HEK293 (cell line): ENCODE results near the gene EFHD1.
A peak's percentile ranks its signal among the peaks of the same experiment; 100 is the strongest.

ENCODE experiments used
- CTCF ChIA-PET: fragments of 350-600 bp; formaldehyde crosslinking; extraction: SDS; loops from one replicate; lab custom pipeline; 2021; ENCODE audit warnings: antibody characterized with exemption; lab: Yijun Ruan, JAX
- POLR2A ChIA-PET: fragments of 300-600 bp; formaldehyde crosslinking; extraction: SDS; loops from one replicate; lab custom pipeline; 2020; ENCODE audit warnings: antibody characterized with exemption, inconsistent platforms; lab: Yijun Ruan, JAX
- H3K27ac ChIP-seq: fragments of 200-500 bp; sonication (Bioruptor generic); 2 replicates; pipeline ENCODE4 v1.5.1; 2014; ENCODE audit warnings: low read depth, low read length, control low read depth, inconsistent platforms; ENCODE audit errors: extremely low read depth
- H3K36me3 ChIP-seq, 2 experiments: fragments of 200-500 bp in 1 of 2; sonication (Bioruptor generic) in 1 of 2; 1 replicate in 1 of 2; 2 replicates in 1 of 2; pipeline ENCODE4 v1.5.1; 2014 to 2017; ENCODE audit warnings: inconsistent platforms in 2 of 2, low read length in 2 of 2; ENCODE audit not compliant: control insufficient read depth in 2 of 2, insufficient read depth in 1 of 2
- H3K4me1 ChIP-seq: fragments of 200-500 bp; sonication (Bioruptor generic); 2 replicates; pipeline ENCODE4 v1.5.1; 2014; ENCODE audit warnings: mild to moderate bottlenecking, low read length, inconsistent platforms; ENCODE audit not compliant: control insufficient read depth, insufficient read depth
- H3K4me3 ChIP-seq: 2 replicates; pipeline ENCODE4 v1.5.1; 2011; ENCODE audit warnings: low read depth, mild to moderate bottlenecking, control low read depth, low read length, moderate library complexity
- H3K9me3 ChIP-seq: fragments of 200-500 bp; sonication (Bioruptor generic); 2 replicates; pipeline ENCODE4 v1.5.1; 2014; ENCODE audit warnings: low read depth, low read length, inconsistent platforms; ENCODE audit not compliant: control insufficient read depth, insufficient read depth
- EGR2 ChIP-seq: fragments of 450-650 bp; formaldehyde crosslinking; IDR thresholded peaks from 2 replicates; pipeline ENCODE4 v1.5.1; 2016; ENCODE audit warnings: low read depth, missing biosample characterization, missing genetic modification characterization
- KLF16 ChIP-seq: fragments of 450-650 bp; formaldehyde crosslinking; IDR thresholded peaks from 2 replicates; pipeline ENCODE4 v1.5.1; 2017; ENCODE audit warnings: missing biosample characterization, missing genetic modification characterization
- OSR2 ChIP-seq: fragments of 450-650 bp; formaldehyde crosslinking; IDR thresholded peaks from 2 replicates; pipeline ENCODE4 v1.5.1; 2016; ENCODE audit warnings: missing biosample characterization, missing genetic modification characterization
- PRDM1 ChIP-seq: fragments of 450-650 bp; formaldehyde crosslinking; IDR thresholded peaks from 2 replicates; pipeline ENCODE4; 2016; ENCODE audit warnings: missing biosample characterization, missing genetic modification characterization
- YY2 ChIP-seq: fragments of 450-650 bp; formaldehyde crosslinking; IDR thresholded peaks from 2 replicates; pipeline ENCODE4 v1.5.1; 2016; ENCODE audit warnings: missing biosample characterization, missing genetic modification characterization
- ZBTB7A ChIP-seq: fragments of 450-650 bp; formaldehyde crosslinking; IDR thresholded peaks from 2 replicates; pipeline ENCODE4 v1.5.1; 2016; ENCODE audit warnings: low read depth, missing biosample characterization, missing genetic modification characterization
- ZBTB8A ChIP-seq: fragments of 450-650 bp; formaldehyde crosslinking; IDR thresholded peaks from 2 replicates; pipeline ENCODE4 v1.5.1; 2016; ENCODE audit warnings: missing biosample characterization, missing genetic modification characterization
- ZEB2 ChIP-seq: fragments of 450-650 bp; formaldehyde crosslinking; IDR thresholded peaks from 2 replicates; pipeline ENCODE4 v1.5.1; 2016; ENCODE audit warnings: missing biosample characterization, missing genetic modification characterization
- ZNF132 ChIP-seq: fragments of 450-650 bp; formaldehyde crosslinking; IDR thresholded peaks from 2 replicates; pipeline ENCODE4 v1.5.1; 2017; ENCODE audit warnings: missing biosample characterization, missing genetic modification characterization, borderline replicate concordance
- ZNF175 ChIP-seq: fragments of 450-650 bp; formaldehyde crosslinking; IDR thresholded peaks from 2 replicates; pipeline ENCODE4 v1.5.1; 2016; ENCODE audit warnings: missing biosample characterization, missing genetic modification characterization
- ZNF184 ChIP-seq: fragments of 450-650 bp; IDR thresholded peaks from 2 replicates; pipeline ENCODE4 v1.5.1; 2018; ENCODE audit warnings: missing biosample characterization, mild to moderate bottlenecking, missing genetic modification characterization
- ZNF19 ChIP-seq: fragments of 450-650 bp; formaldehyde crosslinking; IDR thresholded peaks from 2 replicates; pipeline ENCODE4; 2016; ENCODE audit warnings: missing biosample characterization, missing genetic modification characterization, low read depth
- ZNF239 ChIP-seq: fragments of 450-650 bp; formaldehyde crosslinking; IDR thresholded peaks from 2 replicates; pipeline ENCODE4 v1.5.1; 2016; ENCODE audit warnings: missing biosample characterization, missing genetic modification characterization
- ZNF514 ChIP-seq: fragments of 450-650 bp; formaldehyde crosslinking; IDR thresholded peaks from 2 replicates; pipeline ENCODE4 v1.5.1; 2016; ENCODE audit warnings: missing biosample characterization, missing genetic modification characterization
- ZNF521 ChIP-seq: fragments of 450-650 bp; formaldehyde crosslinking; IDR thresholded peaks from 2 replicates; pipeline ENCODE4 v1.5.1; 2017; ENCODE audit warnings: missing biosample characterization, mild to moderate bottlenecking, missing genetic modification characterization
- ZNF558 ChIP-seq: fragments of 450-650 bp; formaldehyde crosslinking; IDR thresholded peaks from 2 replicates; pipeline ENCODE4 v1.5.1; 2016; ENCODE audit warnings: missing biosample characterization, missing genetic modification characterization
- ZNF571 ChIP-seq: fragments of 450-650 bp; formaldehyde crosslinking; IDR thresholded peaks from 2 replicates; pipeline ENCODE4 v1.5.0; 2017; ENCODE audit warnings: missing biosample characterization, missing genetic modification characterization
- ZNF600 ChIP-seq: fragments of 450-650 bp; formaldehyde crosslinking; IDR thresholded peaks from 2 replicates; pipeline ENCODE4 v1.5.1; 2016; ENCODE audit warnings: missing biosample characterization, missing genetic modification characterization
- TF ChIP-seq, protein P1 (sequence below): fragments of 450-650 bp; formaldehyde crosslinking; IDR thresholded peaks from 2 replicates; pipeline ENCODE4 v1.5.1; 2016; ENCODE audit warnings: missing biosample characterization, missing genetic modification characterization
- TF ChIP-seq, protein P2 (sequence below): fragments of 450-650 bp; formaldehyde crosslinking; IDR thresholded peaks from 2 replicates; pipeline ENCODE4 v1.5.1; 2016; ENCODE audit warnings: missing biosample characterization, missing genetic modification characterization
- TF ChIP-seq, protein P3 (sequence below): fragments of 450-650 bp; formaldehyde crosslinking; IDR thresholded peaks from 2 replicates; pipeline ENCODE4 v1.5.1; 2017; ENCODE audit warnings: missing biosample characterization, missing genetic modification characterization
- TF ChIP-seq, protein P4 (sequence below): fragments of 450-650 bp; formaldehyde crosslinking; IDR thresholded peaks from 2 replicates; pipeline ENCODE4 v1.5.1; 2016; ENCODE audit warnings: missing biosample characterization, missing genetic modification characterization, borderline replicate concordance

Gene EFHD1

DNA sequence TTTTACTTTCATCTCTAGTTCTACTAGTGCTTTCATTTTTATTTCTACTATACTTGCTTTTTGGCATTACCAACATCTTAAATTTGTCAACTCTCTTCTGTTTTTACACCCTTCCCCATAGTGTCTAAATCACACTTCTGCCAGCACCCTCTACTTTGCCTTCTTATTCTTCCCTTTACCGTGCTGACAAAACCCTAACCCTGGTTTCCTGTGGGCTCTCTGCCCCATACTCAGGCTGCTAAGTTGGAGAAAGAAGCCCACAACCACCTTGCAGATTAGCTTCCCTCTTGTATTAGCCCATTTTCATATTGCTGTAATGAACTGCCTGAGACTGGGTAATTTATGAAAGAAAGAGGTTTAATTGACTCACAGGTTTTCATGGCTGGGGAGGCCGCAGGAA is 88.5 kb downstream of the EFHD1 start:
- CTCF ChIA-PET = no interaction called here
- Histone ChIP-seq H3K4me3 (no peak overlapping the region), H3K36me3 (peaks cover 14 to 66% of the 10 kb centered on the region in 2 experiments), H3K9me3 (no peaks in the 10 kb centered on the region), H3K4me1 (no peaks in the 10 kb centered on the region), H3K27ac (no peak overlapping the region)
- POLR2A ChIA-PET = no interaction called here
- no peak for TF ChIP-seq ZNF571 (tag by site-specific recombination)
- TF ChIP-seq ZNF239 (tag by site-specific recombination) = no peak
- TF ChIP-seq, protein P1, sequence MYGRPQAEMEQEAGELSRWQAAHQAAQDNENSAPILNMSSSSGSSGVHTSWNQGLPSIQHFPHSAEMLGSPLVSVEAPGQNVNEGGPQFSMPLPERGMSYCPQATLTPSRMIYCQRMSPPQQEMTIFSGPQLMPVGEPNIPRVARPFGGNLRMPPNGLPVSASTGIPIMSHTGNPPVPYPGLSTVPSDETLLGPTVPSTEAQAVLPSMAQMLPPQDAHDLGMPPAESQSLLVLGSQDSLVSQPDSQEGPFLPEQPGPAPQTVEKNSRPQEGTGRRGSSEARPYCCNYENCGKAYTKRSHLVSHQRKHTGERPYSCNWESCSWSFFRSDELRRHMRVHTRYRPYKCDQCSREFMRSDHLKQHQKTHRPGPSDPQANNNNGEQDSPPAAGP (tag by site-specific recombination) = no peak
- TF ChIP-seq ZNF600 = no peak
- TF ChIP-seq, protein P2, sequence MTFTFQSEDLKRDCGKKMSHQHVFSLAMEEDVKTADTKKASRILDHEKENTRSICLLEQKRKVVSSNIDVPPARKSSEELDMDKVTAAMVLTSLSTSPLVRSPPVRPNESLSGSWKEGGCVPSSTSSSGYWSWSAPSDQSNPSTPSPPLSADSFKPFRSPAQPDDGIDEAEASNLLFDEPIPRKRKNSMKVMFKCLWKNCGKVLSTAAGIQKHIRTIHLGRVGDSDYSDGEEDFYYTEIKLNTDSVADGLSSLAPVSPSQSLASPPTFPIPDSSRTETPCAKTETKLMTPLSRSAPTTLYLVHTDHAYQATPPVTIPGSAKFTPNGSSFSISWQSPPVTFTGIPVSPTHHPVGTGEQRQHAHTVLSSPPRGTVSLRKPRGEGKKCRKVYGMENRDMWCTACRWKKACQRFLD (tag by site-specific recombination) = no peak
- TF ChIP-seq KLF16 (tag by site-specific recombination) = no peak
- no peak for TF ChIP-seq ZBTB8A
- no peak for TF ChIP-seq ZBTB7A (tag by site-specific recombination)
- TF ChIP-seq EGR2 (tag by site-specific recombination) = no peak
- TF ChIP-seq, protein P3, sequence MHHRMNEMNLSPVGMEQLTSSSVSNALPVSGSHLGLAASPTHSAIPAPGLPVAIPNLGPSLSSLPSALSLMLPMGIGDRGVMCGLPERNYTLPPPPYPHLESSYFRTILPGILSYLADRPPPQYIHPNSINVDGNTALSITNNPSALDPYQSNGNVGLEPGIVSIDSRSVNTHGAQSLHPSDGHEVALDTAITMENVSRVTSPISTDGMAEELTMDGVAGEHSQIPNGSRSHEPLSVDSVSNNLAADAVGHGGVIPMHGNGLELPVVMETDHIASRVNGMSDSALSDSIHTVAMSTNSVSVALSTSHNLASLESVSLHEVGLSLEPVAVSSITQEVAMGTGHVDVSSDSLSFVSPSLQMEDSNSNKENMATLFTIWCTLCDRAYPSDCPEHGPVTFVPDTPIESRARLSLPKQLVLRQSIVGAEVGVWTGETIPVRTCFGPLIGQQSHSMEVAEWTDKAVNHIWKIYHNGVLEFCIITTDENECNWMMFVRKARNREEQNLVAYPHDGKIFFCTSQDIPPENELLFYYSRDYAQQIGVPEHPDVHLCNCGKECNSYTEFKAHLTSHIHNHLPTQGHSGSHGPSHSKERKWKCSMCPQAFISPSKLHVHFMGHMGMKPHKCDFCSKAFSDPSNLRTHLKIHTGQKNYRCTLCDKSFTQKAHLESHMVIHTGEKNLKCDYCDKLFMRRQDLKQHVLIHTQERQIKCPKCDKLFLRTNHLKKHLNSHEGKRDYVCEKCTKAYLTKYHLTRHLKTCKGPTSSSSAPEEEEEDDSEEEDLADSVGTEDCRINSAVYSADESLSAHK (tag by site-specific recombination) = no peak
- no peak for TF ChIP-seq ZEB2 (tag by site-specific recombination)
- TF ChIP-seq ZNF132 (tag by site-specific recombination) = no peak
- no peak for TF ChIP-seq ZNF175 (tag by site-specific recombination)
- no peak for TF ChIP-seq ZNF514 (tag by site-specific recombination)
- no peak for TF ChIP-seq ZNF184 (tag by site-specific recombination)
- TF ChIP-seq ZNF521 (tag by site-specific recombination) = no peak

DNA sequence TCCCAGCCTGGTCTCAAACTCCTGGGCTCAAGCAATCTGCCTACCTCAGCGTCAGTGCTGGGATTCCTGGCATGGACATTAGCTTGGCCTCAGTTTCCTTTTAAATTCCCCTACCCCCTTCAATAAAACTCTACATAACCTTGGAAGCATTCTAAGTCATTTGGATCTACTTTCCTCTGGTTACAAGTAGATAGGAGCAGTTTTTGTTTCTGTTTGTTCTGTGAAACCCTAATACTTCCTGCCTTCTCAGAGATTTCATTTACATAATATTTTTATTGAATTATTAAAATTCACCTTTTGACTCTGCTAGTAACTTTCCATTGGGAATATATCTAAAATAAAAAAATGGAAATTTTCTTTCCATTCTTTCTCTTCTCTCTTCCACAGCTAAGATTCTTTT is 89.6 kb downstream of the EFHD1 start:
- Histone ChIP-seq H3K36me3 (peaks cover 19 to 64% of the 10 kb centered on the region in 2 experiments), H3K27ac (no peak overlapping the region), H3K4me1 (no peaks in the 10 kb centered on the region), H3K4me3 (no peak overlapping the region), H3K9me3 (no peaks in the 10 kb centered on the region)
- ChIA-PET POLR2A (no interaction called here), CTCF (no interaction called here)
- TF ChIP-seq, protein P4, sequence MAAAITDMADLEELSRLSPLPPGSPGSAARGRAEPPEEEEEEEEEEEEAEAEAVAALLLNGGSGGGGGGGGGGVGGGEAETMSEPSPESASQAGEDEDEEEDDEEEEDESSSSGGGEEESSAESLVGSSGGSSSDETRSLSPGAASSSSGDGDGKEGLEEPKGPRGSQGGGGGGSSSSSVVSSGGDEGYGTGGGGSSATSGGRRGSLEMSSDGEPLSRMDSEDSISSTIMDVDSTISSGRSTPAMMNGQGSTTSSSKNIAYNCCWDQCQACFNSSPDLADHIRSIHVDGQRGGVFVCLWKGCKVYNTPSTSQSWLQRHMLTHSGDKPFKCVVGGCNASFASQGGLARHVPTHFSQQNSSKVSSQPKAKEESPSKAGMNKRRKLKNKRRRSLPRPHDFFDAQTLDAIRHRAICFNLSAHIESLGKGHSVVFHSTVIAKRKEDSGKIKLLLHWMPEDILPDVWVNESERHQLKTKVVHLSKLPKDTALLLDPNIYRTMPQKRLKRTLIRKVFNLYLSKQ = no peak
- TF ChIP-seq OSR2 = no peak

GRCh38 chr2:232728785-232729184 is 95.4 kb downstream of the EFHD1 start:
- Histone ChIP-seq H3K4me3 (no peak overlapping the region), H3K9me3 (no peaks in the 10 kb centered on the region), H3K4me1 (no peaks in the 10 kb centered on the region), H3K36me3 (peaks cover 26 to 69% of the 10 kb centered on the region in 2 experiments), H3K27ac (no peak overlapping the region)
- CTCF ChIA-PET = no interaction called here
- POLR2A ChIA-PET = no interaction called here
- TF ChIP-seq ZNF19 (no peak), PRDM1 (tag by site-specific recombination) (peak; percentile 93), ZNF558 (tag by site-specific recombination) (no peak), YY2 (tag by site-specific recombination) (no peak)
